Type B pancreatic cell (in vitro differentiated cells): Measurements from ENCODE around the gene CHST4. TPM values are rescaled to one million over a fixed set of nuclear protein-coding genes. Genes with fewer than 3 reads are reported as not detected.

ENCODE experiments used
- DNase-seq: peaks from one replicate; pipeline ENCODE4 v3.0.0; 2021; ENCODE audit warnings: mixed read lengths; ENCODE audit not compliant: unreplicated experiment; ENCODE audit errors: extremely low spot score
- H3K27ac Mint-ChIP-seq: 2 replicates; pipeline ENCODE4 v1.8.0; 2021; ENCODE audit warnings: mild to moderate bottlenecking, mixed read lengths
- H3K27me3 Mint-ChIP-seq: 2 replicates; pipeline ENCODE4 v1.8.0; 2021; ENCODE audit warnings: mixed read lengths
- H3K36me3 Mint-ChIP-seq: 2 replicates; pipeline ENCODE4 v1.8.0; 2021; ENCODE audit warnings: mixed read lengths
- H3K4me1 Mint-ChIP-seq: one replicate; pipeline ENCODE4 v1.8.0; 2021; ENCODE audit warnings: mixed read lengths; ENCODE audit not compliant: unreplicated experiment
- H3K4me3 Mint-ChIP-seq: 2 replicates; pipeline ENCODE4 v1.8.0; 2021; ENCODE audit warnings: mild to moderate bottlenecking, mixed read lengths
- H3K9me3 Mint-ChIP-seq: 2 replicates; pipeline ENCODE4 v1.8.0; 2021; ENCODE audit warnings: mixed read lengths
- CTCF ChIP-seq: fragments of 200-600 bp; sonication (generic); conservative IDR thresholded peaks from 2 replicates; pipeline ENCODE4 v1.5.0; 2021; ENCODE audit warnings: antibody characterized with exemption, mild to moderate bottlenecking
- total RNA-seq: library from RNA; stranded (reverse); gene quantifications from 2 replicates; pipeline ENCODE4 v1.2.1, GENCODE V29; 2021; ENCODE audit warnings: low replicate concordance

Gene CHST4
- total RNA-seq, 1 donor from 2014 or later, result not detected

GRCh38 chr16:71504901-71505300 lies 21.3 kb upstream of the CHST4 start:
- DNase-seq, result no peak
- Mint-ChIP-seq H3K4me1 (no peaks in the 10 kb centered on the region), H3K27ac (no peak overlapping the region)

GRCh38 chr16:71507061-71507460 lies 19.2 kb upstream of the CHST4 start:
- H3K4me1 Mint-ChIP-seq, result no peaks in the 10 kb centered on the region
- no peaks in the 10 kb centered on the region for H3K9me3 Mint-ChIP-seq
- no peak for TF ChIP-seq CTCF
- H3K27me3 Mint-ChIP-seq, result peaks cover 15% of the 10 kb centered on the region
- H3K27ac Mint-ChIP-seq, result no peak overlapping the region
- no peak overlapping the region for H3K4me3 Mint-ChIP-seq
- no peaks in the 10 kb centered on the region for H3K36me3 Mint-ChIP-seq
- no peak for DNase-seq

More at GRCh38 chr16:71504901-71505300, 21.3 kb upstream of the CHST4 start:
- H3K4me3 Mint-ChIP-seq, result no peak overlapping the region
- no peak for TF ChIP-seq CTCF
- peaks cover 17% of the 10 kb centered on the region for H3K27me3 Mint-ChIP-seq
- H3K9me3 Mint-ChIP-seq, result no peaks in the 10 kb centered on the region
- no peaks in the 10 kb centered on the region for H3K36me3 Mint-ChIP-seq

GRCh38 chr16:71513302-71513701 lies 12.9 kb upstream of the CHST4 start:
- H3K36me3 Mint-ChIP-seq, result no peaks in the 10 kb centered on the region
- H3K27ac Mint-ChIP-seq, result no peak overlapping the region
- H3K4me1 Mint-ChIP-seq, result no peaks in the 10 kb centered on the region

DNA sequence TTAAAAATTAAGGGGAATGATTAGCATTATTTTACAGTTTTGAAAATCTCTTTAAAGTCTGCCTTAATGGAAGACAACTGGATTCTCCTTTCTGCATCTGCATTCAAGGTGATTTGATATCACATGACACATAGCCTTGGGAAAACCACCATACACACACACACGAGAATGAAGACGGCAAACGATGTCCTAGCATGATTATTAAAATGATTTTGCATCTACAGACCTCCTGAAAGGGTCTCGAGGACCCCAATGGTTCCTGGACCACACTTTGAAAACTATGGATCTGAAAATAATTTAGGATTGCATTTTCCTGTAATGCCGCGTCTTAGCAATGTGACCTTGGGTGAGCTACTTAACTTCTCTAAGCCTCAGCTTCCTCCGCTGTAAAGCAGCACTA lies 11.8 kb upstream of the CHST4 start:
- DNase-seq, result no peak
- H3K36me3 Mint-ChIP-seq, result no peaks in the 10 kb centered on the region
- no peak overlapping the region for H3K27ac Mint-ChIP-seq
- no peaks in the 10 kb centered on the region for H3K9me3 Mint-ChIP-seq
- no peak overlapping the region for H3K4me3 Mint-ChIP-seq
- H3K4me1 Mint-ChIP-seq, result no peaks in the 10 kb centered on the region
- peaks cover under 1% of the 10 kb centered on the region for H3K27me3 Mint-ChIP-seq
- no peak for TF ChIP-seq CTCF

More at GRCh38 chr16:71513302-71513701, 12.9 kb upstream of the CHST4 start:
- TF ChIP-seq CTCF, result no peak
- H3K4me3 Mint-ChIP-seq, result no peak overlapping the region
- no peaks in the 10 kb centered on the region for H3K9me3 Mint-ChIP-seq
- DNase-seq, result no peak
- H3K27me3 Mint-ChIP-seq, result peaks cover 7% of the 10 kb centered on the region

DNA sequence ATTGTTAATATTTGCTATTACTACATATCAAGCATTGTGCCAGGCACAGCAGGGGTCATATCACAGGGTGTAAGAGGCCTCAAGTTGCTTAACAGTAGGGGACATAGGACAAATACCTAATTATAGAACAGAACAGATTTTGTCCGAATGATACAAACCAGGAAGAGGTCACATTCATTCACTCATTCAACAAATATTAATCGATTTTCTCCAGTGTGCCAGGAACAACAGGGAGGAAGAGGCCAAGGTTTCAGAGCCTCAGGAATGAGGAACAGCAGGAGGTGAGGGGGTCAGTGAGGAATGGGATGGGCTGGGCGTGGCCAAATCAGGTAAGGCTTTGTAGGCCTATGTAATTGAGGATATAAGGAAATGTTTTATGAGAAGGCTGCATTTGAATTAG lies 11.2 kb upstream of the CHST4 start:
- Mint-ChIP-seq H3K4me1 (no peaks in the 10 kb centered on the region), H3K4me3 (no peak overlapping the region), H3K27ac (no peak overlapping the region), H3K9me3 (no peaks in the 10 kb centered on the region), H3K36me3 (no peaks in the 10 kb centered on the region), H3K27me3 (no peaks in the 10 kb centered on the region)
- no peak for TF ChIP-seq CTCF
- no peak for DNase-seq

DNA sequence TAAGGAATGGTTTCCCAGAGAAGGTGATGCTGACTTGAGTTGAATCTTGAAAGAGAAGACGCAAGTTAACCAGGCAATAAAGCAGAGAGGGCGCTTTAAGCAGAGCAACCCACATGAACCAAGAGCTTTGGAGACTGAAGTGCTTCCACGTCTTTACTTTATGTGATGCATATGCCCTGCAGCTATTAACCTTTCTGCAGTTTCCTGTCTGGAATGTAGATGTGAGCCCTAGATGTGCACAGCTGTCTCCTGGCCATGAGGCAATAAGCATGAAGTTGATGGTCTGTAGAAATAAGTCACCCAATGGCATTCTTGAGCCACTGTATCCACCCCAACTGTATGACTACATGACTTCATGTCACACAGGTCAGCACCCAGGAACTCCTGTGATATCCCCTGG lies 5.7 kb upstream of the CHST4 start:
- no peak overlapping the region for H3K27ac Mint-ChIP-seq
- no peak for TF ChIP-seq CTCF

More for the DNA sequence above, 5.7 kb upstream of the CHST4 start:
- no peaks in the 10 kb centered on the region for H3K36me3 Mint-ChIP-seq
- peaks cover 8% of the 10 kb centered on the region for H3K4me1 Mint-ChIP-seq
- no peaks in the 10 kb centered on the region for H3K9me3 Mint-ChIP-seq
- H3K27me3 Mint-ChIP-seq, result peaks cover 25% of the 10 kb centered on the region
- no peak for DNase-seq
- H3K4me3 Mint-ChIP-seq, result no peak overlapping the region
